Measurements from ENCODE around the gene NEK6. TPM values are rescaled to one million over a fixed set of nuclear protein-coding genes. Genes with fewer than 3 reads are reported as not detected.

Gene NEK6
- total and polyA plus RNA-seq, 3 experiments from 2014 or later: 9.5 to 66.0 (median 63.0) TPM

DNA sequence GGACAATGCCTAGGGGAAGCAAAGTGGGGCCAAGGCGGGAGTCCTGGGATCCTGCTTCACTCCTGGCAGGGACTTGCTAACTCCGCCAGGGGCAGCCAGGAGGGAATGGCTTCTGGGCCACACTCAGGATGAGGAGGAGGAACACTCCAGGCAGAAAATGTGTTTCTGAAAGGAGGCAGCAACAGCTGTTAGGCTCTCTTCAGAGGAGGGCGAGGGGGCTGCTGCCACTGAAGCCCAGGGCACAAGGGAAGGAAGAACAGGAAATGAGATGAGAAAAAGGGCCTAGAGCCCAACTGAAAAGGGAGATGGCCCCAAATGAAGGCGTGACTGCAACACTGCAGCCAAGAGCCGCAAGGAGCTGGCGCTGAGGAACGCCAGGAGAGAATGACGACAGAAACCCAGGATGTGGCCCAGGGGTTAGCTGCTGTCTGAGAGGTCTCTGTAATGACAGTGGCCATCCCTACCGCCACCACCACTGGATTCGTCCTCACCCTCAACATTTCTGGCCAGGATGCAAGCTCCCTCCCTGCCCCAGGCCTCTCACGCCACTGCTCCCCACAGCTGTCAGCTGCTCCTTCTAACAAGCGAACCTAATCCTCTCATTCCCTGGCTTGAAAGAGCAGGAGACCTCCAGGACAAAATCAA, 141.7 kb downstream of the NEK6 start:
- Mint-ChIP-seq H3K9me3 (no peaks in the 10 kb centered on the region), H3K27ac (peak overlapping the region in 1 of 8 donors; percentile 74), H3K27me3 (no peaks in the 10 kb centered on the region), H3K4me3 (no peak overlapping the region), H3K4me1 (peaks cover 43 to 62% (median 43%) of the 10 kb centered on the region in 3 donors), H3K36me3 (peaks cover 6 to 89% (median 19%) of the 10 kb centered on the region in 3 donors)
- peaks cover 3% of the 10 kb centered on the region for H3K4me1 ChIP-seq (ENCODE audit: insufficient read depth, low read length)
- peaks cover 36% of the 10 kb centered on the region for H3K36me3 ChIP-seq (ENCODE audit: insufficient read depth, low read length)
- no peaks in the 10 kb centered on the region for H3K27me3 ChIP-seq (ENCODE audit: insufficient read depth, low read length, poor library complexity, severe bottlenecking)
- H3K4me3 ChIP-seq (ENCODE audit: low read length): no peak overlapping the region
- no peak for DNase-seq
- CTCF ChIA-PET: no interaction called here
- no peak overlapping the region for H3K27ac ChIP-seq (ENCODE audit: low read depth, low read length)
- H3K9me3 ChIP-seq (ENCODE audit: low read length): no peaks in the 10 kb centered on the region
- POLR2A ChIA-PET: no interaction called here

DNA sequence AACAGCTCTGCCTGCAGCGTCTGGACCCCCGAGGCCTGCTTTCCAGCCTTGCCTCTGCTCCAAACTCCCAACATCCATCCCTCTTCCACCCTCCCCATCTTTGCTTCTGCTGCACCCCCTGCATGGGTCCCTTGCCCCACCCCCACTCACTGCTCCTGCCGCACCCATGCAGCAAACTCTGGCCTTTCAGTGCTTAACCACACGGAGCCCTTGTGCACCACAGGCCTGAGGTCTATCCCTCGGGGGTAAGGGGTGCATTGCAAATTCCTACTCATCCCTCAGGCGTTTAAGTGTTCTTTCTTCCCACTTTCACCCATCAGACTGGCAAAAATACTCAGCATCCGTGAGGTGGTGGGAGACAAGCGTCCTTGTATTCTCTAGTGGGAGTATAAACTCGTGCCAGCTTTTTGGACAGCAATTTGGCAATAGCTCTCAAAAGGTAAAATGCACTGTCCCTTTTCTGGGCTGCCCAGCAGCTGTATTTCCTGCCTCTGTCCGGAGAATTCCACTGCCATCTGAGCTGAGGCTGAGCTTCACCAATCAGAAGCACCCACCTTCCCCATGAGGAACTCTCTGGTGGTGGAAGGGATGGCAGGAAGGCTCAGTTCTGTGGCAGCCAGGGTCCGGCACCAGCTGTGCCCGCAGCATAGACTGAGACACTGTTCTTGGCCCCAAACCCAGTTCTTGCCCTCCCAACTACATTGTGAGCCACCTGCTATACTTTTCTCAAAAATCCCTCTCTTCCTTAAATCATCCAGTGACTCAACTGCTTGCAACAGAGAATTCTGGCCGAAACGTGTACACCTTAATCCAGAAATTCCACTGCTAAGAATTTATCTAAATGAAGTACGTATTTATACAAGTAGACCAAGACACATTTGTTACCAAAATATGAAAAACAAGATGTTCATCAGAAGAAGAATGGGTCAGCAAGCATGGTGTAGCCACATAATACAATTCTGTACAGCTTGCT, 142.5 kb downstream of the NEK6 start:
- peak overlapping the region in 1 of 8 donors; percentile 17 for H3K27ac Mint-ChIP-seq
- POLR2A ChIA-PET: no interaction called here
- H3K36me3 ChIP-seq (ENCODE audit: insufficient read depth, low read length): peaks cover 39% of the 10 kb centered on the region

More for the DNA sequence above, 142.5 kb downstream of the NEK6 start:
- Mint-ChIP-seq H3K9me3 (no peaks in the 10 kb centered on the region), H3K4me3 (no peak overlapping the region), H3K36me3 (peaks cover 10 to 86% (median 18%) of the 10 kb centered on the region in 3 donors), H3K4me1 (peaks cover 35 to 59% (median 38%) of the 10 kb centered on the region in 3 donors), H3K27me3 (no peaks in the 10 kb centered on the region)
- Histone ChIP-seq H3K27ac (ENCODE audit: low read depth, low read length) (no peak overlapping the region), H3K9me3 (ENCODE audit: low read length) (no peaks in the 10 kb centered on the region), H3K27me3 (ENCODE audit: insufficient read depth, low read length, poor library complexity, severe bottlenecking) (no peaks in the 10 kb centered on the region), H3K4me3 (ENCODE audit: low read length) (no peak overlapping the region), H3K4me1 (ENCODE audit: insufficient read depth, low read length) (peaks cover 3% of the 10 kb centered on the region)
- DNase-seq: no peak
- CTCF ChIA-PET: interaction anchor here (0.6 kb wide), 1 partner anchor 375 kb away, joined by 3 read pairs; no protein-coding TSS in a partner anchor

Other genes starting within 250 kb of the NEK6 start
- gene LHX2, start 246.2 kb upstream of the NEK6 start, total RNA-seq: not detected
- gene LHX2, start 246.2 kb upstream of the NEK6 start, polyA plus RNA-seq: not detected
- 100 to 1,000 TPM; 215 TPM for gene PSMB7, start 157.5 kb downstream of the NEK6 start, total RNA-seq
- gene PSMB7, start 157.5 kb downstream of the NEK6 start, polyA plus RNA-seq: 161 TPM
- gene ADGRD2, start 192.5 kb downstream of the NEK6 start, total RNA-seq: not detected
- not detected for gene ADGRD2, start 192.5 kb downstream of the NEK6 start, polyA plus RNA-seq
- gene NR5A1, start 249.4 kb downstream of the NEK6 start, total RNA-seq: not detected
- not detected for gene NR5A1, start 249.4 kb downstream of the NEK6 start, polyA plus RNA-seq